IPS-NIHi7 (cell line): ENCODE data around the gene TSHZ2.

ENCODE experiments used
- DNase-seq: peaks from one replicate; pipeline ENCODE4 v3.0.0; 2012; ENCODE audit warnings: mixed read lengths; ENCODE audit errors: extremely low spot score

Gene TSHZ2

GRCh38 chr20:53382263-53382844, 410.2 kb downstream of the TSHZ2 start:
- no peak for DNase-seq

- DNase-seq = no peak
These were observed 411.8 kb downstream of the TSHZ2 start for GRCh38 chr20:53383916-53384315.

GRCh38 chr20:53384392-53384791, 412.2 kb downstream of the TSHZ2 start:
- no peak for DNase-seq

GRCh38 chr20:53385941-53386767, 414.0 kb downstream of the TSHZ2 start:
- no peak for DNase-seq

- no peak for DNase-seq
These were observed 416.0 kb downstream of the TSHZ2 start for GRCh38 chr20:53387983-53388675.

- DNase-seq = no peak
These were observed 417.6 kb downstream of the TSHZ2 start for GRCh38 chr20:53389516-53390300.

GRCh38 chr20:53390770-53391169, 418.6 kb downstream of the TSHZ2 start:
- DNase-seq = no peak

GRCh38 chr20:53394433-53394832, 422.3 kb downstream of the TSHZ2 start:
- DNase-seq = no peak

GRCh38 chr20:53395188-53395923, 423.2 kb downstream of the TSHZ2 start:
- no peak for DNase-seq

- DNase-seq = no peak
These were observed 426.9 kb downstream of the TSHZ2 start for GRCh38 chr20:53399083-53399482.

GRCh38 chr20:53399592-53400335, 427.6 kb downstream of the TSHZ2 start:
- no peak for DNase-seq

GRCh38 chr20:53402233-53403005, 430.3 kb downstream of the TSHZ2 start:
- no peak for DNase-seq

GRCh38 chr20:53403029-53403428, 430.9 kb downstream of the TSHZ2 start:
- DNase-seq = no peak

- DNase-seq = no peak
These were observed 433.0 kb downstream of the TSHZ2 start for GRCh38 chr20:53405139-53405538.

GRCh38 chr20:53406580-53406979, 434.4 kb downstream of the TSHZ2 start:
- DNase-seq = no peak

- DNase-seq = no peak
These were observed 436.7 kb downstream of the TSHZ2 start for GRCh38 chr20:53408691-53409446.

GRCh38 chr20:53409447-53409717, 437.2 kb downstream of the TSHZ2 start:
- DNase-seq = no peak

- DNase-seq = no peak
These were observed 439.0 kb downstream of the TSHZ2 start for GRCh38 chr20:53411129-53411528.

- DNase-seq = no peak
These were observed 439.7 kb downstream of the TSHZ2 start for GRCh38 chr20:53411891-53412290.
